ENCODE data around the gene BCORL1. TPM values are rescaled to one million over a fixed set of nuclear protein-coding genes. Genes with fewer than 3 reads are reported as not detected.
A peak's percentile ranks its signal among the peaks of the same experiment; 100 is the strongest.

Gene BCORL1
- total RNA-seq, 3 donors from 2014 or later (not counting 1 experiment from before 2014, with no cell fraction given): 6.5 to 10.5 (median 9.9) TPM

DNA sequence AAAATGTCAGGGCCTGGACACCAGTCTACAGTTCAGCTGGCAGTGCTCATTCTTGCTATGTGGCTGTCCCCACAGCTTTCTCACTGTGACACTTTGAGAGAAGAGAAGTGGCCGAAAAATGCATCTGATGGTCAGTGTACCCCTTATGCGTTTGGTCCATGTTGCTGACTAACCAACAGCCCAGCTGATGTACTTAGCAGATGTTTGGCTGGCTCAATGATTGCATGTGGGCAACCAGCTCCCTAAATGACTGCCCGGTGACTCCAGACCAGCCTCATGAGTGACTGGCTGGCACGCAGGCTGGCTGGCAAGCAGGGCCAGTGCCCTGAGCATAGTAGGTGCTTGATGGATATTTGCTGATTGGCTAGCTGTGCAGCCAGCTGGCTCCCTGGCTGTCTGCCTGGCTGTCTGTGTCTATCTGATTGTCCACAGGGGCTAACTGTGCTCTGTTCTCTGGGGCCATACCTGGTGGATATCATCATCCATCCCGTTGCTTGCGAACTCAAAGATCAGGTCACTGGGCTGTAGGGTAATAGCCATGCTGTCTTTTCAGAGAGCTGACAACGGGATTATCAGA, 98.4 kb downstream of the BCORL1 start:
- H3K4me1 Mint-ChIP-seq: peaks cover 48 to 51% of the 10 kb centered on the region in 2 donors
- Histone ChIP-seq H3K4me3 (ENCODE audit: low read length) (no peak overlapping the region), H3K27me3 (ENCODE audit: control insufficient read depth, insufficient read depth, low read length) (no peaks in the 10 kb centered on the region), H3K4me1 (ENCODE audit: control insufficient read depth, insufficient read depth, low read length) (peaks cover 63% of the 10 kb centered on the region), H3K9me3 (ENCODE audit: control insufficient read depth, insufficient read depth, low read length) (no peaks in the 10 kb centered on the region), H3K36me3 (ENCODE audit: control insufficient read depth, insufficient read depth, low read length) (peaks cover 11% of the 10 kb centered on the region), H3K27ac (ENCODE audit: low read length) (peak overlapping the region; percentile 89)
- WGBS (ENCODE audit: insufficient coverage): 89% methylated on average over 7 of the region's 7 CpGs
- peak overlapping the region; percentile 84 to 88 for H3K27ac Mint-ChIP-seq
- H3K4me3 Mint-ChIP-seq: peak overlapping the region; percentile 71
- no peak for ATAC-seq
- no peaks in the 10 kb centered on the region for H3K27me3 Mint-ChIP-seq (ENCODE audit: low read depth in 2 of 2)
- DNase-seq: no peak
- TF ChIP-seq, protein P1, sequence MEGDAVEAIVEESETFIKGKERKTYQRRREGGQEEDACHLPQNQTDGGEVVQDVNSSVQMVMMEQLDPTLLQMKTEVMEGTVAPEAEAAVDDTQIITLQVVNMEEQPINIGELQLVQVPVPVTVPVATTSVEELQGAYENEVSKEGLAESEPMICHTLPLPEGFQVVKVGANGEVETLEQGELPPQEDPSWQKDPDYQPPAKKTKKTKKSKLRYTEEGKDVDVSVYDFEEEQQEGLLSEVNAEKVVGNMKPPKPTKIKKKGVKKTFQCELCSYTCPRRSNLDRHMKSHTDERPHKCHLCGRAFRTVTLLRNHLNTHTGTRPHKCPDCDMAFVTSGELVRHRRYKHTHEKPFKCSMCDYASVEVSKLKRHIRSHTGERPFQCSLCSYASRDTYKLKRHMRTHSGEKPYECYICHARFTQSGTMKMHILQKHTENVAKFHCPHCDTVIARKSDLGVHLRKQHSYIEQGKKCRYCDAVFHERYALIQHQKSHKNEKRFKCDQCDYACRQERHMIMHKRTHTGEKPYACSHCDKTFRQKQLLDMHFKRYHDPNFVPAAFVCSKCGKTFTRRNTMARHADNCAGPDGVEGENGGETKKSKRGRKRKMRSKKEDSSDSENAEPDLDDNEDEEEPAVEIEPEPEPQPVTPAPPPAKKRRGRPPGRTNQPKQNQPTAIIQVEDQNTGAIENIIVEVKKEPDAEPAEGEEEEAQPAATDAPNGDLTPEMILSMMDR (IDR thresholded peaks at IDR 0.05): no peak
- no peaks in the 10 kb centered on the region for H3K9me3 Mint-ChIP-seq
- H3K36me3 Mint-ChIP-seq: no peaks in the 10 kb centered on the region
- intact Hi-C loops (cut with micrococcal nuclease): loop anchor here (1.0 to 5.0 kb wide), 2 partner anchors 91 to 111 kb away; partner anchors contain the start of gene RAB33A

DNA sequence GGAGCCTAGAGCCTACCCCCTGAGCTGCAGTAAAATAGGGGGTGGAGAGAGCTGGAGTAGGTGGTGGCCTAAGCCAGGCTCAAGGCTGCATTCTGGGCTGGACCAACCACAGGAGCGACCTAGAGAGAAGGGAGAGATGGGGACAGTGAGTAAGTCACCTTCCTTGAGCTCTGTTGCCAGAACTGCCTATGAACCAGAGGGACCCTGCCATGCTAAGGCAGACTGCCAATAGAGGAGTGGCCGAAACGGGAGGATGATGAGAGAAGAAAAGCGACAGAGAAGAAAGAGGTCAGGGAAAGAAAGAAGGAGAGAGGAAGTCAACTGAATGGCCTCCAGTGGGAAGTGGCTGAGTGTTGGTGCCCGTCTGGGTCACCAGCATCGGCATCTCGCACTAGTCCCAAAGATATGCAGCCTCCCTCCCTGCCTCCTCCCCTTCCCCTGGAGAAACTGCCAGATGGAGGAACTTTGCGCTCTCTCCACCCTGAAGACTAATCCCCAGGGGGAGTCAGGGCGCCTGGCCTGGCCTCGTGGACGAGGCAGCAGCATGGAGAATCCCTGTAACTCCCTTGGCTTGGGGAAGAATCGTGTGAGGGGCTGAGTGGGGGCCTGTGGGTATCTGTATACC, 99.1 kb downstream of the BCORL1 start:
- WGBS (ENCODE audit: insufficient coverage): 57% methylated on average over 10 of the region's 12 CpGs
- TF ChIP-seq, protein P1 (IDR thresholded peaks at IDR 0.05): no peak
- DNase-seq: no peak

DNA sequence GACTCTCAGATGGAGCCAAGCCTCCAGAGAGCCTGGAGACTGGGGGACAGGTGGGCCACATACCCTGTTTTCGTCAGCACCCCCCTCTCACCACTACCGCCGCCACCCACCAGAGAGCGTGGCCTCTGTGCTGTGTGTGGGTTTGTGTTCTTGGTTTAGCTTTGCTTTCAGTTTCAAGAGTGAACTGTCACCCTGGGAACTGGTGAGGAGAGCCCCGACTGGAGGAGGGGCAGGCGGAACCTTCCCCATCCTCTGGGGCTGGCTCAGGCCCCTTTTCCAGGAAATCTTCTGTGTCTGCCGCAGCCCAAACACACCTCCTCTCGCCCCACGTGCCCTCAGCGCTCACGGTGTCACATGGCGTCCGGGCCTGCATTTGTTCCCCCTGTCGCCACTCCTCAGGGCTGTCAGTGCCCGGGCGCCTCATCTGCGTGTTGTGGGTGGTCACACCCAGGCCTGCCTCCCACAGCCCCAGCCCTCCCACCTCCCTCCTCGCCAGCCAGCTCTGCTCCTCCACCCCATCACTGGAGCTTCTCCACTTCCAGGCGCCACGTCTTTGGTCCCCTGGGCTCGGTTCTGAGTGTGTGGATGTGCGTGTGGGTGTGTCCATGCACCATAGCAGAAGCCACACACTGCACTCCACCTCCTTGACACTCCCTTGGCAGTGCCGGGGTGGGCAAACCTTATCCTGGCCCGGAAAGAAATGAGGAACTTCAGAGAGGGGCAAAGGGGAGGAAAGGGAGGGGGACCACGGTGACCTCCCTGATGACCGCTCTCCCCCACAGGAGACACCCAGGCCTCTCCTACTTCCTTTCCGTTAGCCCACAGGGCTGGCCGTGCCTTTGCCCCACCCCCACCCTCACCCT, 100.0 kb downstream of the BCORL1 start:
- Mint-ChIP-seq H3K4me3 (peak overlapping the region; percentile 71), H3K27ac (peak overlapping the region; percentile 84 to 88), H3K9me3 (no peaks in the 10 kb centered on the region), H3K4me1 (peaks cover 61% of the 10 kb centered on the region in 2 donors), H3K36me3 (no peaks in the 10 kb centered on the region), H3K27me3 (ENCODE audit: low read depth in 2 of 2) (no peaks in the 10 kb centered on the region)
- DNase-seq: peak; percentile 53 to 85
- TF ChIP-seq, protein P1 (IDR thresholded peaks at IDR 0.05): peak; percentile 25
- Histone ChIP-seq H3K4me1 (ENCODE audit: control insufficient read depth, insufficient read depth, low read length) (peaks cover 79% of the 10 kb centered on the region), H3K36me3 (ENCODE audit: control insufficient read depth, insufficient read depth, low read length) (peaks cover 11% of the 10 kb centered on the region), H3K27ac (ENCODE audit: low read length) (peak overlapping the region; percentile 89), H3K27me3 (ENCODE audit: control insufficient read depth, insufficient read depth, low read length) (no peaks in the 10 kb centered on the region), H3K9me3 (ENCODE audit: control insufficient read depth, insufficient read depth, low read length) (no peaks in the 10 kb centered on the region), H3K4me3 (ENCODE audit: low read length) (peak overlapping the region; percentile 33)
- ATAC-seq: peak; percentile 65 to 86 (median 77)
- intact Hi-C loops (cut with micrococcal nuclease): loop anchor here (1.0 to 5.0 kb wide), 2 partner anchors 38 to 90 kb away; partner anchors contain the start of gene RAB33A
- 0% methylated on average over 14 of the region's 28 CpGs for WGBS (ENCODE audit: insufficient coverage)

More for the DNA sequence above, 99.1 kb downstream of the BCORL1 start:
- Histone ChIP-seq H3K27ac (ENCODE audit: low read length) (peak overlapping the region; percentile 89), H3K4me3 (ENCODE audit: low read length) (peak overlapping the region; percentile 33), H3K9me3 (ENCODE audit: control insufficient read depth, insufficient read depth, low read length) (no peaks in the 10 kb centered on the region), H3K27me3 (ENCODE audit: control insufficient read depth, insufficient read depth, low read length) (no peaks in the 10 kb centered on the region), H3K4me1 (ENCODE audit: control insufficient read depth, insufficient read depth, low read length) (peaks cover 70% of the 10 kb centered on the region), H3K36me3 (ENCODE audit: control insufficient read depth, insufficient read depth, low read length) (peaks cover 11% of the 10 kb centered on the region)
- Mint-ChIP-seq H3K27ac (peak overlapping the region; percentile 84 to 88), H3K36me3 (no peaks in the 10 kb centered on the region), H3K9me3 (no peaks in the 10 kb centered on the region), H3K4me3 (peak overlapping the region; percentile 71), H3K27me3 (ENCODE audit: low read depth in 2 of 2) (no peaks in the 10 kb centered on the region), H3K4me1 (peaks cover 54 to 57% of the 10 kb centered on the region in 2 donors)
- ATAC-seq: no peak
- intact Hi-C loops (cut with micrococcal nuclease): loop anchor here (1.0 to 5.0 kb wide), 2 partner anchors 39 to 91 kb away; partner anchors contain the start of gene RAB33A
